KMS-11 (cell line): Measurements from ENCODE around the gene DCD.

Source experiments
- H2AFZ ChIP-seq: fragments of 200-600 bp; sonication (generic); 2 replicates; pipeline ENCODE4 v1.6.1; 2016; ENCODE audit warnings: antibody characterized with exemption, mixed run types, low read depth
- H3K27ac ChIP-seq: fragments of 200-600 bp; sonication (generic); 2 replicates; pipeline ENCODE4 v1.6.1; 2016; ENCODE audit warnings: mild to moderate bottlenecking, mixed run types
- H3K27me3 ChIP-seq: fragments of 200-600 bp; sonication (generic); 2 replicates; pipeline ENCODE4 v1.6.1; 2017; ENCODE audit warnings: mild to moderate bottlenecking, low read depth, mixed run types, moderate library complexity; ENCODE audit not compliant: insufficient read depth
- H3K36me3 ChIP-seq: fragments of 200-600 bp; sonication (generic); 2 replicates; pipeline ENCODE4 v1.6.1; 2017; ENCODE audit warnings: mild to moderate bottlenecking, mixed run types; ENCODE audit not compliant: insufficient read depth
- H3K4me1 ChIP-seq: fragments of 200-600 bp; sonication (generic); 2 replicates; pipeline ENCODE4 v1.6.1; 2016; ENCODE audit warnings: mild to moderate bottlenecking, low read depth, mixed run types; ENCODE audit not compliant: poor library complexity, severe bottlenecking
- H3K4me2 ChIP-seq: fragments of 200-600 bp; sonication (generic); 2 replicates; pipeline ENCODE4 v1.7.0; 2016; ENCODE audit warnings: mild to moderate bottlenecking, mixed run types
- H3K4me3 ChIP-seq: fragments of 200-600 bp; sonication (generic); IDR thresholded peaks from 2 replicates; pipeline ENCODE4 v1.6.1; 2017; ENCODE audit warnings: low read depth, low read length, mixed read lengths; ENCODE audit not compliant: insufficient read depth
- H3K79me2 ChIP-seq: fragments of 200-600 bp; sonication (generic); 2 replicates; pipeline ENCODE4 v1.6.1; 2016; ENCODE audit warnings: low read depth, mixed run types; ENCODE audit not compliant: insufficient read depth
- H3K9ac ChIP-seq: fragments of 200-600 bp; sonication (generic); 2 replicates; pipeline ENCODE4 v1.6.1; 2016; ENCODE audit warnings: mild to moderate bottlenecking, mixed run types
- H4K20me1 ChIP-seq: fragments of 200-600 bp; sonication (generic); 2 replicates; pipeline ENCODE4 v1.6.1; 2016; ENCODE audit warnings: mild to moderate bottlenecking, mixed run types; ENCODE audit not compliant: insufficient read depth
- TF ChIP-seq, protein P1 (sequence below): fragments of 200-600 bp; sonication (generic); conservative IDR thresholded peaks from 2 replicates; pipeline ENCODE4 v1.6.1; 2017; ENCODE audit warnings: low read depth, mild to moderate bottlenecking, antibody characterized with exemption, low read length, moderate library complexity, mixed read lengths

Gene DCD

DNA sequence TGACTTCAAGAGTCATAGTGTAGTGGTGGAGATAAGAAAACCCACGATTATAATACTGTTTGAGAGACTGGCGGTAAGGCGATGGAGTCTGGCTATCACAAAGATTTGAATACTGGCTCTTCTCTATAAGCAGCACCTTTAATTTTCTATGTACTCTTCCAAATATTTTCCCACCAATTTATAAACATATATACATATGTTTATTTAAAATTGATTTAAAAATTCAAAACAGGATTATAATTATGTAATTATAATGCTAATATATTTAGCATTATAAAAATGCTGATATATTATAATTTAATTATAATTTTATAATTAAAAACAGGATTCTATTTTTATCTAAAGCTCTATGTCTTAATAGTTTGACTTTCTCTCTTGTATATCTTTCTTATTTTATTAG is 15.4 kb upstream of the DCD start:
- Histone ChIP-seq H3K4me1 (no peaks in the 10 kb centered on the region), H2AFZ (no peak overlapping the region), H3K27me3 (no peaks in the 10 kb centered on the region)

DNA sequence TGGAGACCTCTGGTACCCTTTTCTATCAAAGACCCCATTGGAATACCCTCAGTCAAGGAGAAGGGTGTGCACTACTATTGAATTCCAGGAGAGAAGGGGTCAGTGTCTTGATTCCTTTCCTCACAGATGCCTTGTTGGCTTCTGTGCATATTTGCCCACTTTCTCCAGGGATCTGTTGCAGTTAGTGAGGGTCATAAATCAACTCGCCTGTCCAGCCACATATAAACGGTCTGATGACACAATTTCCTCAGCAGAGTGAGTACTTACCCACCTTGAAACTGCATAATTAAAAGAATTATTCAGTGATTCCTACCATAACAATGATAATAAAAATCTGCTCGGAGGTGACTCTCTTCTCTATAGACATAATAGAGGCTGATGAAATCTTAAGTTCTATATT is 13.9 kb upstream of the DCD start:
- no peak overlapping the region for H3K9ac ChIP-seq
- no peaks in the 10 kb centered on the region for H3K4me1 ChIP-seq
- no peak overlapping the region for H3K27ac ChIP-seq
- no peaks in the 10 kb centered on the region for H3K27me3 ChIP-seq
- no peaks in the 10 kb centered on the region for H3K36me3 ChIP-seq
- H4K20me1 ChIP-seq = no peaks in the 10 kb centered on the region
- H3K4me3 ChIP-seq = no peak overlapping the region
- TF ChIP-seq, protein P1, sequence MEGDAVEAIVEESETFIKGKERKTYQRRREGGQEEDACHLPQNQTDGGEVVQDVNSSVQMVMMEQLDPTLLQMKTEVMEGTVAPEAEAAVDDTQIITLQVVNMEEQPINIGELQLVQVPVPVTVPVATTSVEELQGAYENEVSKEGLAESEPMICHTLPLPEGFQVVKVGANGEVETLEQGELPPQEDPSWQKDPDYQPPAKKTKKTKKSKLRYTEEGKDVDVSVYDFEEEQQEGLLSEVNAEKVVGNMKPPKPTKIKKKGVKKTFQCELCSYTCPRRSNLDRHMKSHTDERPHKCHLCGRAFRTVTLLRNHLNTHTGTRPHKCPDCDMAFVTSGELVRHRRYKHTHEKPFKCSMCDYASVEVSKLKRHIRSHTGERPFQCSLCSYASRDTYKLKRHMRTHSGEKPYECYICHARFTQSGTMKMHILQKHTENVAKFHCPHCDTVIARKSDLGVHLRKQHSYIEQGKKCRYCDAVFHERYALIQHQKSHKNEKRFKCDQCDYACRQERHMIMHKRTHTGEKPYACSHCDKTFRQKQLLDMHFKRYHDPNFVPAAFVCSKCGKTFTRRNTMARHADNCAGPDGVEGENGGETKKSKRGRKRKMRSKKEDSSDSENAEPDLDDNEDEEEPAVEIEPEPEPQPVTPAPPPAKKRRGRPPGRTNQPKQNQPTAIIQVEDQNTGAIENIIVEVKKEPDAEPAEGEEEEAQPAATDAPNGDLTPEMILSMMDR = no peak
- no peaks in the 10 kb centered on the region for H3K79me2 ChIP-seq
- no peak overlapping the region for H3K4me2 ChIP-seq
- no peak overlapping the region for H2AFZ ChIP-seq

More for the DNA sequence above, 15.4 kb upstream of the DCD start:
- Histone ChIP-seq H3K4me2 (no peak overlapping the region), H4K20me1 (no peaks in the 10 kb centered on the region), H3K4me3 (no peak overlapping the region), H3K27ac (no peak overlapping the region), H3K36me3 (no peaks in the 10 kb centered on the region), H3K79me2 (no peaks in the 10 kb centered on the region), H3K9ac (no peak overlapping the region)
- TF ChIP-seq, protein P1 = no peak

DNA sequence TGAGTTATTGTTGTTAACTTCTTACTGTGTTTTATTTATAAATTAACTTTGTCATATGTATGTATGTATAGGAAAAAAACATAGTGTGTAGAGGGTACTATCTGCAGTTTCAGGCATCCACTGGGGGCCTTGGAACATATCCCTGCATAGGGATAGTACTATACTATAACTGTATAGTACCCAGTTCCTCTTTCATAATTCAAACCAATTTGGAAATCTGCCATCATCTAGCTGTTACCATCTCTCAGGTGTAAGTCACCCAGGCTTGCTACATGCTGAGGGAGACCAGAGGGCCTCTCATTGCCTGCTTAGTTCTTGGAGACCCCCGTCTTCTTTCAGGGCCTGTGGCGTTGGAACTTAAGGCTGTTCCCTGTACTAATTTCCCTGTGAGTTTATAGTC is 12.9 kb upstream of the DCD start:
- H3K27ac ChIP-seq = no peak overlapping the region
- H3K4me2 ChIP-seq = no peak overlapping the region
- no peaks in the 10 kb centered on the region for H4K20me1 ChIP-seq
- no peaks in the 10 kb centered on the region for H3K27me3 ChIP-seq
- no peak overlapping the region for H3K4me3 ChIP-seq
- no peaks in the 10 kb centered on the region for H3K4me1 ChIP-seq
- H2AFZ ChIP-seq = no peak overlapping the region
- no peaks in the 10 kb centered on the region for H3K36me3 ChIP-seq
- TF ChIP-seq, protein P1 = no peak
- no peaks in the 10 kb centered on the region for H3K79me2 ChIP-seq
- H3K9ac ChIP-seq = no peak overlapping the region

DNA sequence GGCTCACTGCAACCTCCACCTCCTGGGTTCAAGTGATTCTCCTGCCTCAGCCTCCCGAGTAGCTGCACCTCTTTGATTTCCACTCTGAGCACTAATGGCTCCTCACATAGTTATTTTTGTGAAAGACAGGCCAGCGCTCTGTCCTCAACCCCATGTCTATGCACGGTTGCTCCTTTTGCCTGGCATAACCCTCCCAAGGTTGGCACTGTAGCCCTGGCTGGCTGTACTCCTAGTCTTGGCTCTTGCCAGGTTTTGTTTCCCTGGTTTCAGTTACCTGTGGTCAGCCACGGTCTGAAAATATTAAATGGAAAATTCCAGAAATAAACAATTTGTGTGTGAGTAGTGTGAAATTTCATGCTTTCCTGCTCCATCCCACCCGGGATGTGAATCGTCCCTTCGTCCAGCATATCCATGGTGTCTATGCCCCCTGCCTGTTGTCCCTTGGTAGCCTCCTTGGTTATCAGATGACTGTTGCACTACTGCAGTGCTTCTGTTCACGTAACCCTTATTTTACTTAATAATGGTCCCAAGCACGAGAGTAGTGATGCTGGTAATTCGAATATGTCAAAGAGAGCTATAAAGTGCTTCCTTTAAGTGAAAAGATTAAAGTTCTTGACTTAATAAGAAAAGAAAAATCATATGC is 12.3 kb upstream of the DCD start:
- TF ChIP-seq, protein P1 = 0 out of 2 replicates have a peak, but pooled peaks have one; percentile 13
- Histone ChIP-seq H3K79me2 (no peaks in the 10 kb centered on the region), H3K4me3 (no peak overlapping the region), H3K27ac (no peak overlapping the region), H3K4me2 (no peak overlapping the region), H3K27me3 (no peaks in the 10 kb centered on the region), H4K20me1 (no peaks in the 10 kb centered on the region), H2AFZ (no peak overlapping the region), H3K9ac (no peak overlapping the region), H3K36me3 (no peaks in the 10 kb centered on the region), H3K4me1 (no peaks in the 10 kb centered on the region)
